HTERT RPE-1 (cell line): ENCODE results near the gene MED27.

Experiments used
- in situ Hi-C: fragments of 300-500 bp; cut with MboI; formaldehyde crosslinking; loops from 4 replicates; pipeline ENCODE4 v1.14.3; 2020; ENCODE audit warnings: low sequenced_read_pairs

The MED27 gene

GRCh38 chr9:131824155-131824594 lies 255.5 kb downstream of the MED27 start:
- in situ Hi-C loops = no loop called here

- in situ Hi-C loops = no loop called here
Measured at GRCh38 chr9:131823701-131824146, 255.9 kb downstream of the MED27 start.

- in situ Hi-C loops = no loop called here
Measured at GRCh38 chr9:131818089-131818488, 261.6 kb downstream of the MED27 start.

GRCh38 chr9:131817627-131818026 lies 262.0 kb downstream of the MED27 start:
- in situ Hi-C loops = no loop called here

GRCh38 chr9:131817073-131817472 lies 262.6 kb downstream of the MED27 start:
- in situ Hi-C loops = no loop called here

GRCh38 chr9:131815970-131816873 lies 263.4 kb downstream of the MED27 start:
- in situ Hi-C loops = no loop called here

GRCh38 chr9:131814707-131815106 lies 265.0 kb downstream of the MED27 start:
- in situ Hi-C loops = no loop called here

GRCh38 chr9:131813116-131813515 lies 266.6 kb downstream of the MED27 start:
- in situ Hi-C loops = no loop called here

- in situ Hi-C loops = no loop called here
Measured at GRCh38 chr9:131812116-131812790, 267.4 kb downstream of the MED27 start.

GRCh38 chr9:131811405-131811804 lies 268.3 kb downstream of the MED27 start:
- in situ Hi-C loops = no loop called here

GRCh38 chr9:131810351-131811170 lies 269.1 kb downstream of the MED27 start:
- in situ Hi-C loops = no loop called here
